ENCODE results near the gene CAVIN4.

The CAVIN4 gene

DNA sequence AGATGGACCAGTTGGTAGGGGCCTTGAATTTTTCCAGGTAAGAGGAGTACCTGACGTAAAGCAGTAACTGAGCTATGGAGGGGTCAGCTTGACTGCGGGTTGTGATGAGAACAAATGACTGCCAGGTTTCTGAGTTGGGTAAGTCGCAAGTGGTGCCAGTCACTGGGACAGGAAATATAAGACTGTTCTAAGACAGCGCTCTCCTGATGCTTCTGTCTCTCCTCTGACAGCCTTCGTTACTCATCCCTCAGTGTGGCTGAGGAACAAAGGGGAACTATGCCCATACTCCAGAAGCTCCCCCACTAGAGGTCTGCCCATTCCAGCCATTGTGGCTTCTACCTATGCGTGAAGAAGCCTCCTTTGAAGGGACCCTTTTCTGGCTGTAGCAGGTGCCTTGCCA lies 13.3 kb downstream of the CAVIN4 start:
- no peak for DNase-seq (ENCODE audit: low read depth)

DNA sequence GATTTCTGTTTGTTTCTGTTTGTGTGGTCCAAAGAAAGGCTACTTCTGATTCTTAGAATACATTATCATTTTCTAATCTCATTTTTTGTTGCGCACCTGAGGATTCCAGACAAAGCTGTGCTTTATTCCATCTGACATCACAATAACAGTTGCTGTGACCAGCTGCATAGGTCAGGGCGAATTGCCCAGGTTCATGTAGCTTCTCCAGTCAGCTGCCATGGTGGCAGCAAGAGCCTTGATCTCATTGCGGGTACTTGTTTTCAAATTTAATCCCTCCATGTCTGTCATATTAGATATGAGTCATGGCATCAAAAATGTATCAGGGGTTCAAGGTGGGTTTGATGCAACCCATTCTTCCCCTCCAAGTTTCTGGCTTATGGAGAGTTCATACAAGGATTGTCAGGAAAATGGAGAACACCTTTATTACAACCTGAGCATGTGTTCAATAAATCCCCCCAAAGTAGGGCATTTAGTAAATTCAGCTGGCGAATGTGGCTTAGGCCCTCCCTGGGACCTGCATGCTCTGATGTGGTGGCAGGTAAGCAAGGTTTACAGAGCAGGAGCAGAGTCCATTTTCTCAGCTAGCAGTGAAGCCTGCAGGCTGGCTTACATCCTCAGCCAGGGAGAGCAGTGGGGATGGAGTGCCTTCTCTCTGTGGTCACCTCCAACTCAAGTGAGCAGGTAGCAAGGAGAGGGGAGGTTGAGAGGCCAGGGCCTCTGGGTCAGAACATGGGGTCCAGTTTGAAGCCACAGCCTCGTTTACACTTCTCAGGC lies 13.9 kb downstream of the CAVIN4 start:
- no peak for DNase-seq (ENCODE audit: low read depth)

DNA sequence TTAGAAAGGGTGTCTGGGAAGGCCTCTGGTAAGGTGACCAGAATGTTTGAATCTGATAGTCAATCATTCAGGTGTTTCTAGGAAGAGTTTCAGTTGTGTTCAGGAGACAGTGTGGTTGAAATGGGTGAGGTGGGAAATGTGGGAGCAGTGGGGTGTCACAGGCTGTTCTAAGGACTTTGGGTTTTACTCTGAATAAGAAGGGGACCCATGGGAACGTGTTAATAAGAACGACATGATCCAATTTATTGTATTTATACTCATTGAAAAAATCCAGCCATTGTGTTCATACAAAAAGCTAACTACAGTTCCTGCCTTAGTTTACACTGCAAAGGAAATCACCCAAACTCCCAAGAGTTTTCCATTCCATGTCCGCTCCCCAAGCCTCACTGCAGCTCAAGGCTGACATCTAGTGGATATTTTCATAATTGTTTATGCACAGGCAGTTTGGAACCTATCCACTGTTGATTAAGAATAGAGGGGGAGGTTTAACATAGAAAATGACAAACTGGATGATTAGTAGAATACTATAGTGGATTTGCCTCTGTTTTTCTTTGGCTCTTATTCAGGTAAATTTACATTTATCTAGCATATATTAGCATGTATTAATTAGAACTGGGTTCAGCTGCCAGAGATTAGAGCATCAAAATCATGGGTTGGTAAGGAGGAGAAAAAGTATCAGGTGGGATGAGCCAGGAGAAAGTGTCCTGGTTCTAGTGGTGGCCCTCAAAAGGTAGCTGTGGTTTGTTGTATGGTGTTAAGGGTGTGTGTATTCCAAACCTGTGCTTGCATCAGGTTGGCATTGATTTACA lies 17.7 kb downstream of the CAVIN4 start:
- no peak for DNase-seq (ENCODE audit: low read depth)

DNA sequence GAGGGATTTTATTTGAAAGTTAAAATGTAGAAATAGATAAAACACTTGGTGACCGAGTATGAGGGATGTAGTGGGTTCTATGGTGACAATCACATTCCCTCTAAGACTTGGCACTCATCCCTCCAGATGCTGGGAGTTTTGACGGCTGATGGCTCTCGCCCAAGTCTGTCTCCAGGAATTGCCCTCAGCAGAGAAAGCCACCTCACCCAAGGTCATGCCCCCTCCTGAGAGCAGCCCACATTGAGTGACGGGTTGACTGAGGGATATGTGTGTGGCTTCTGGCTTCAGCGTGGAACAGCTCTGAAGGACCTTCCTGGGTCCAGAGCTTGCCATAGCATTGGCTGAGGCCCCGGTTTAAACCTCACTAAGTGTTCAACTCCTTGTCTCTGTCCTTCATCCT lies 19.4 kb downstream of the CAVIN4 start:
- no peak for DNase-seq (ENCODE audit: low read depth)

DNA sequence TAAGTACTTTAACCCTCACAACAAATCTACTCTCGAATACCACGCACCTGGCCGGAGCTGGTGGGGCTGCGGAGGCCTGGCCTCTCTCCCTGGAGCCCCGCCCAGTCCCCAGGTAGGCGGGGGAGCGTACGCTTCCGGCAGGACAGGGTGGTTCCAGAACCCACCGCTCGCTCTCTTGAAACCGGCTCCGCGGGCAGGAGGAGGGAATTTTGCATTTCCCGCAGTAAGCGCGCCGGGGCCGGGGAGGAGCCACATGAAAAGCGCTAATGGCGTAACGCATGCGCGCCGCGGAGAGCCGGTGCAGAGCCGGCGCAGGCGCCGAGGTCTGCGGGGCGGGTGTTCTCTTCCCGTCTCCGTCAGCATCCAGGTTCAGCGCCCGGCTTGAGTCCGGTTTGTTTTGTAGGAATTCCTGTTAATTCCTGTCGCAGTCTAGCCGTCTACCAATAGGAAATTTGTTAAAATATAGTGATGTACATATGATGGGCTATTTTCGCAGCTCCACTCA lies 20.8 kb downstream of the CAVIN4 start:
- no peak for DNase-seq (ENCODE audit: low read depth)

DNA sequence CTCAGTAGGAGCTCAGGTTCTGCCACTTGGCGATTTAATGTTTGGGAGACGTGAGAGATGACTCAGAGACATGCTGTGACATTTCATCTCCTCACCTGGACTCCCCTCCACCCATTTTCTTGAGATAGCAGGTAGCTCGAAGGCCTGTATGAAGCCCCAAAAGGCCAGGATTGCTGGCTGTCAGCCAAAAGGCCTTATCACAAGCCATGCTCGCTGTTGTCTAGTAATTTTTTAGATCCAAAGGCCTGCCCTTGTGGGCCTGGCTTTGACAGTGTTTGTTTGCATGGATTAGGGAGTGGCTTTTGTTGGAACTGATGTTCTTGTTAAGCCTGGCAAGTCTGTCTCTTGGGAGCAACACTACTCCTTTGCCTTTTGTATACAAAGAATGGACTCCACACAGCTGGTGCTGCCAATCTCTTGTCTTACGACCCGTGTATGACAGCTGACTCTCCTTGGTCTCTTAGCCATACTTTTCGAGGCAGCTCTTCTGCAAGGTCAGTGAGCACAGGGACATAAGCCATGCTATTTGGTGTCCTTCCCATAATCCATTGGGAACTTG lies 22.7 kb downstream of the CAVIN4 start:
- DNase-seq (ENCODE audit: low read depth): no peak

DNA sequence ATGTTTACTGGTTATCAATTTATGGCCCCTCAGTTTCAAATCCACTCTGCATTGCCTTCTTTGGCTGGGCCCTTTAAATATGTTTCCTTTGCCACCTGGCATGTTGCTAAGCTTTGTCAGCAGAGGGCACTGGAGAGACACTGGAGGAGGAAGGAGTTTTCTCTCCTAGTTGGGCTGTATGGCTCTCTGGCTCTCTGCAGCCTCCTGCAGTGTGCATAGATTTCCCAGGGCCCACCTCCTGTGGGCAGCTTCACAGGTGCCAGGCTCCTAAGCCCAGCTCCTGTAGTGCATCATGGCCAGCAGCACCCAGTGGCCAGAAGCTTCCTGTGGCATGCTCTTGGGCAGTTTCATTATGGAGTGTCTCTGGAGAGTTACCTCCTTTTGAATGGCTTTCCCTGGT lies 23.3 kb downstream of the CAVIN4 start:
- DNase-seq (ENCODE audit: low read depth): no peak

DNA sequence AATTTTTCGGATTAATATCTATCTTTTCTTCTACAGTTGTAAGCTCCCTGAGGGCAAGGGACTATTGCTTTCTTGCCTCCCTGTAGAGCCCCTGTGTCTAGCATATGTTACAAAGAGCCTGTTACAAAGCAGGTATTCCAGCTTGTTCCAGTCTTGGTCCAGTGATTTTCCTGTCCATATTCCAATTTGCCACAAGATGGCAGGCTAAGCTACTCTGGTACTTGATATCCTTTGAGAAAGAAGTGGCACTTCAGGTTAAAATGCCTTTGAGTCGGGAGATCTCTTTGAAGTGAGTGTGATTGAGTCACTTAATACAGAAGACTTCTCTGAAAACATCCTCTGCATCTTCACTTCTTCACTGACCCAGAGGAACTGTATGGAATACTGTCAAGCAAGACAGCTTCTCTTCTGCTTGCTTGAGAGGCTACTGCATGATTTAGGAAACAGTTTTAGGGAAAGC lies 24.5 kb downstream of the CAVIN4 start:
- DNase-seq (ENCODE audit: low read depth): no peak

DNA sequence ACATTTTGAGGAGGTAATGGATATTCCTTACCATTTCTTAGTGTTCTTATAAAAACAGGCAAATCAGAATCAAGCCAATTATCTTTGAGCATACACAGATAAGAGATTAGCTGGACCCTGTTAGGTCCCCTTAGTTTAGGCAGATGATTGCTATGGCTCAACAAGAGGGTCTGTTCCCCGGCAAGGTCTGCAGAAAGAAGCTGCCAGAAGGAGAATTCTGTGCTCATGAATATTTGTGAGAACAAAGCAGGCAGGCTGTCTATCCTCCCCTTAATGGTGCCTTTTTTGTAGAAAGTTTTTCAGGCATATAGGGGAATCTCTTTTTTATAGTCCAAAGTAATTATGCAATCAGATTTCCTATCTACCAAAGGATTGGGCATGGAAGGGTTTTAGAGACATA lies 27.5 kb downstream of the CAVIN4 start:
- DNase-seq (ENCODE audit: low read depth): no peak

DNA sequence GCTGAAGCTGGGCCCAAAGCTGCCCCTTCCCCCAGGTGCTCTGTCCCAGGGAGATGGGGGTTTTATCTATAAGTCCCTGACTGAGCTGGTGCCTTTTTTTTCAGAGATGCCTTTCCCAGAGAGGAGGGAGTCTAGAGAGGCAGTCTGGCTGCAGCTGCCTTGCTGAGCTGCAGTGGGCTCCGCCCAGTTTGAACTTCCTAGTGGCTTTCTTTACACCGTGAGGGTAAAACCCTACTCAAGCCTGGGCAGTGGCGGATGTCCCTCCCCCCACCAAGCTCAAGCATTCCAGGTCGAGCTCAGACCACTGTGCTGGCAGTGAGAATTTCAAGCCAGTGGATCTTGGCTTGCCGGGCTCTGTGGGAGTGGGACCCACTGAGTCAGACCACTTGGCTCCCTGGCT lies 41.3 kb downstream of the CAVIN4 start:
- DNase-seq (ENCODE audit: low read depth): no peak

DNA sequence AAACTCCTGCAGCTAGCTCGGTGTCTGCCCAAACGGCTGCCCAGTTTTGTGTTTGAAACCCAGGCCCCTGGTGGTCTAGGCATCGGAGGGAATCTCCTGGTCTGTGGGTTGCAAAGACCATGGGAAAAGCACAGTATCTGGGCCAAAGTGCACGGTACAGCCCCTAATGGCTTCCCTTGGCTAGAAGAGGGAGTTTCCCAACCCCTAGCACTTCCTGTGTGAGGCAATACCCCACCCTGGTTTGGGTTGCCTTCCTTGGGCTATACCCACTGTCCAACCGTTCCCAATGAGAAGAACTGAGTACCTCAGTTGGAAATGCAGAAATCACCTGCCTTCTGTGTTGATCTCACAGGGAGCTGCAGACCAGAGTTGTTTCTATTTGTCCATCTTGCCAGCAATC lies 41.8 kb downstream of the CAVIN4 start:
- no peak for DNase-seq (ENCODE audit: low read depth)

DNA sequence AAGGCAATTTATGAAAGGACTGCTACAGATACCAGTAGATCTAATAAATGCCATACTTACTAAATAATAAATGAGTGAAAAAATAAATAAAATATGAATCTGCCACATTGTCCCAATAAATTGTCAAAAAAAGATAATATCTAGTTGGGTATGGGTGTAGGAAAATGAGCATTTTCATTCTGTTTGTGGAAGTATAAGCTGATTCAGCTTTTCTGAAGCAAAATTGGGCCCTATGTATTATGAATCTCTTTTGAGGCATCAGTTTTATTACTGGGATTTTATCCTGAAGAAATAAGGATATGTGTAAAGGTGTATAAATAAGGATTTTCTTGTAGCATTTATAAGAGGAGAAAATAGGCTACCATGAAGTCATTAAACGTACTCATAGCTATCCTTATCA lies 46.1 kb downstream of the CAVIN4 start:
- DNase-seq (ENCODE audit: low read depth): no peak

DNA sequence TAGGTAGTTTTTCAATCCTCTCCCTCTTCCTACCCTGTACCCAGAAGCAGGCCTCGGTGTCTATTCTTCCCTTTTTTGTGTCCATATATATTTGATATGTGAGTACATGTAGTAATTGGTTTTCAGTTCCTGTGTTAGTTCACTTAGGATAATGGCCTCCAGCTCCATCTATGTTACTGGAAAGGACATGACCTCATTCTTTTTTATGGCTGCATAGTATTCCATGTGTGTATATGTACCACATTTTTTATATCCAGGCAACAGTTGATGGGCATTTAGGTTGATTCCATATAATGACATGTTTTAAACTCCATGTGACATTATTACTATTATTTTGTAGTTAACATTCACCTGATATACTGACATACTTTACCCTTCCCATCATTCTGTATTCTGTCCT lies 49.1 kb downstream of the CAVIN4 start:
- no peak for DNase-seq (ENCODE audit: low read depth)

DNA sequence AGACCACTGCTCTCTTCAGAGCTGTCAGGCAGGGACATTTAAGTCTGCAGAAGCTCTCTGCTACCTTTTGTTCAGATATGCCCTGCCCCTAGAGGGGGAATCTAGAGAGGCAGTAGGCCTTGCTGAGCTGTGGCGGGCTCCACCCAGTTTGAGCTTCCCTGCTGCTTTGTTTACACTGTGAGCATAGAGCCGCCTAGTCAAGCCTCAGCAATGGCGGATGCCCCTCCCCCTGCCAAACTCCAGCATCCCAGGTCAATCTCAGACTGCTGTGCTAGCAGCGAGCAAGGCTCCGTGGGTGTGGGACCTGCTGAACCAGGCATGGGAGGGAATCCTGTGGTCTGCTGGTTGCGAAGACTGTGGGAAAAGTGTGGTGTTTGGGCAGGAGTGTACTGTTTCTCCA lies 59.9 kb downstream of the CAVIN4 start:
- DNase-seq (ENCODE audit: low read depth): no peak

All from non-pigmented ciliary epithelial cell (primary cell).